GM06990 (cell line): ENCODE results near the gene PRDM5.
"Not testable (repeated sequence)": the region's sequence is repeated elsewhere in the genome, so short reads cannot be mapped to it uniquely, and the experiment has no call there.

Source experiments
- DNase-seq: peaks from one replicate; pipeline ENCODE4 v3.0.0-alpha.2; 2011; ENCODE audit not compliant: insufficient read length; ENCODE audit errors: extremely low read depth
- H3K27me3 ChIP-seq: replicated peaks from 2 replicates; pipeline ENCODE4 v1.6.0; 2011; ENCODE audit warnings: low read length; ENCODE audit not compliant: control insufficient read depth, insufficient read depth
- H3K36me3 ChIP-seq: 2 replicates; pipeline ENCODE4 v1.5.1; 2011; ENCODE audit warnings: low read length; ENCODE audit not compliant: control insufficient read depth, insufficient read depth
- H3K4me3 ChIP-seq: replicated peaks from 2 replicates; pipeline ENCODE4 v1.5.1; 2011; ENCODE audit warnings: low read depth, mild to moderate bottlenecking, control low read depth, low read length
- TF ChIP-seq, protein P1 (sequence below): IDR thresholded peaks from 2 replicates; pipeline ENCODE4 v1.5.1; 2011; ENCODE audit warnings: low read length, control low read depth, mild to moderate bottlenecking, inconsistent platforms; ENCODE audit not compliant: insufficient read depth, poor library complexity, severe bottlenecking

The PRDM5 gene

DNA sequence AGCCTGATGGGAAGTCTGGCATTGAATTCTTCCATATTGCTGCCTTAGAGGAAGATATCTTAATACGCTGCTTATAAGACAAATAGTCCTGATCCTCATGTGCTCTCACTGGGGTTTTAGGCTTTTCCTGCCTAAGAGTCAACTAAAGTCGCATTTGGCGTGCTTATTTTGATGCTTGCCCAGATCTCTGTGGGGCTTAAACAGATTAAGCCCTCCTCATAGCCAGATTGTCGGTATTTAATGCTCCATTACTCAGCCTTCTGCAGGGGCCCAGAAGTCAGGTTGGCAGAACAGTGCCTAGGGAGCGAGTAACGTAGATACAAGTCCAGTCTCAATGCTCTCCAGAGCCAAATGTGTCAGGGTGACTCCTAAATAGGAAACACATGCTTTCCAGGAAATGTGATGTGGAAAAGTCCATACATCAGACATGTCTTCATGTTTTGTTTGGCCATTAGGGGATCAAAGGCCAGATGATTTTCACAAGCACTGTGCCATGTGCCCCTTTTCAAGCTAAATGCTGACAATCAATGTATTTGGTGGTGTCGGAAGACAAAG is 262.8 kb downstream of the PRDM5 start:
- Histone ChIP-seq H3K27me3 (no peaks in the 10 kb centered on the region; the same call in 1 of the 2 replicates), H3K36me3 (no peaks in the 10 kb centered on the region), H3K4me3 (no peak overlapping the region)
- DNase-seq = no peak
- TF ChIP-seq, protein P1, sequence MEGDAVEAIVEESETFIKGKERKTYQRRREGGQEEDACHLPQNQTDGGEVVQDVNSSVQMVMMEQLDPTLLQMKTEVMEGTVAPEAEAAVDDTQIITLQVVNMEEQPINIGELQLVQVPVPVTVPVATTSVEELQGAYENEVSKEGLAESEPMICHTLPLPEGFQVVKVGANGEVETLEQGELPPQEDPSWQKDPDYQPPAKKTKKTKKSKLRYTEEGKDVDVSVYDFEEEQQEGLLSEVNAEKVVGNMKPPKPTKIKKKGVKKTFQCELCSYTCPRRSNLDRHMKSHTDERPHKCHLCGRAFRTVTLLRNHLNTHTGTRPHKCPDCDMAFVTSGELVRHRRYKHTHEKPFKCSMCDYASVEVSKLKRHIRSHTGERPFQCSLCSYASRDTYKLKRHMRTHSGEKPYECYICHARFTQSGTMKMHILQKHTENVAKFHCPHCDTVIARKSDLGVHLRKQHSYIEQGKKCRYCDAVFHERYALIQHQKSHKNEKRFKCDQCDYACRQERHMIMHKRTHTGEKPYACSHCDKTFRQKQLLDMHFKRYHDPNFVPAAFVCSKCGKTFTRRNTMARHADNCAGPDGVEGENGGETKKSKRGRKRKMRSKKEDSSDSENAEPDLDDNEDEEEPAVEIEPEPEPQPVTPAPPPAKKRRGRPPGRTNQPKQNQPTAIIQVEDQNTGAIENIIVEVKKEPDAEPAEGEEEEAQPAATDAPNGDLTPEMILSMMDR = no peak

DNA sequence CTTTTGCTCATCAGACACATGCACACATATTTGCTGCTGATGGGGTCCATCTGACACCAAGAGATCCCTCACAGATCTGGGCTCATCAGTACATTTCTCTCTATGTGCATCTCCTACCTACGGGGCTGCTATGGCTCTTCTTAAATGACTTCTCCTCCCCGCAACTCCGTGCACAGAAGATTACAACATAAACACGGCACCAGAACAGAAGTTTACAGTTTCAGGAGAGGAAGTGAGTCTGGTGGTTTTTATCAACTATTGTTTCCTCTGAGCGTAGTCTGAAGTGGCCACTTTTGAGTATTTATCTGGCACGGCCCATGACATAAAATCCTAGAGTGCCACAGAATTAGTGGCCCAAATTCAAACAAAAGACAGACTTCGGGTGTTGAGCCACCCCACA is 263.8 kb downstream of the PRDM5 start:
- TF ChIP-seq, protein P1 = no peak
- H3K36me3 ChIP-seq = no peaks in the 10 kb centered on the region
- no peak for DNase-seq
- H3K4me3 ChIP-seq = no peak overlapping the region
- no peaks in the 10 kb centered on the region; the same call in 1 of the 2 replicates for H3K27me3 ChIP-seq

- no peak for DNase-seq
- Histone ChIP-seq H3K27me3 (no peaks in the 10 kb centered on the region; the same call in 1 of the 2 replicates), H3K4me3 (no peak overlapping the region), H3K36me3 (no peaks in the 10 kb centered on the region)
- TF ChIP-seq, protein P1 = no peak
Measured at GRCh38 chr4:120653804-120654573, 268.5 kb downstream of the PRDM5 start.

DNA sequence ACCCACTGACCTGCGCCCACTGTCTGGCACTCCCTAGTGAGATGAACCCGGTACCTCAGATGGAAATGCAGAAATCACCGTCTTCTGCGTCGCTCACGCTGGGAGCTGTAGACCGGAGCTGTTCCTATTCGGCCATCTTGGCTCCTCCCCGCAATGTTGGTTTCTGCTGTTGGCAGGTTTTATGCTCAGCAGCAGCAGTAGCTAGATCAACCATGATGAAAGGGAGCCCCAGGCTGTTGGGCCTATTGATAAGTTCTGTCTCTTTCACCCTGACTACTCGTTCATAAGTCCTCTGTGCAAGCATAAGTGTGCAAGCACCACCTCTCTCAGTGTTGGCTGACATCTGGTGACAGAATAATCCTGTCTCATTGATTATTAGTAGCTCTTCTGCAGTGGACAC is 274.2 kb downstream of the PRDM5 start:
- H3K4me3 ChIP-seq, H3K27me3 ChIP-seq, H3K36me3 ChIP-seq, DNase-seq: not testable (repeated sequence)
